Heart right ventricle (tissue), 16 donors: ENCODE measurements around the gene FBXL4. TPM values are rescaled to one million over a fixed set of nuclear protein-coding genes. Genes with fewer than 3 reads are reported as not detected.

Experiments
- ATAC-seq, 8 donors: fragments of 200-7000 bp; cut with Tn5 transposase; one replicate each; pipeline ENCODE4 v1.9.1; 2020; ENCODE audit warnings: mild to moderate bottlenecking in 8 of 8, moderate library complexity in 8 of 8, moderate number of reproducible peaks in 1 of 8
- DNase-seq, 2 donors: peaks; one replicate each; pipeline ENCODE4 v3.0.0-alpha.2; 2020
- H3K27ac ChIP-seq, 10 donors: fragments of 200-600 bp; sonication (generic) in 2 of 10; one replicate each; pipeline versions ENCODE4 v1.5.0 to v1.8.0; 2020 to 2022; ENCODE audit warnings: mild to moderate bottlenecking in 3 of 10
- H3K27me3 ChIP-seq, 7 donors: fragments of 200-600 bp; one replicate each; pipeline ENCODE4 v1.8.0; 2021 to 2022; ENCODE audit warnings: mild to moderate bottlenecking in 2 of 7
- H3K36me3 ChIP-seq, 9 donors: fragments of 200-600 bp; sonication (generic) in 1 of 9; one replicate each; pipeline versions ENCODE4 v1.5.0 to v1.8.0; 2020 to 2022; ENCODE audit warnings: mild to moderate bottlenecking in 2 of 9
- H3K4me1 ChIP-seq, 9 donors: fragments of 200-600 bp; sonication (generic) in 1 of 9; one replicate each; pipeline versions ENCODE4 v1.5.0 to v1.8.0; 2020 to 2022; ENCODE audit warnings: mild to moderate bottlenecking in 4 of 9
- H3K4me3 ChIP-seq, 10 donors: fragments of 200-600 bp; sonication (generic) in 2 of 10; one replicate each; pipeline versions ENCODE4 v1.5.0 to v1.8.0; 2020 to 2022; ENCODE audit warnings: mild to moderate bottlenecking in 7 of 10, moderate library complexity in 2 of 10
- H3K9me3 ChIP-seq, 11 donors: fragments of 200-600 bp in 10 of 11; sonication (generic) in 2 of 11; one replicate each; pipeline versions ENCODE4 v1.5.0 to v1.8.0; 2013 to 2022; ENCODE audit warnings: mild to moderate bottlenecking in 2 of 11, control low read depth in 1 of 11, moderate library complexity in 1 of 11
- WGBS, 2 donors: extraction: QIAGEN DNeasy Blood & Tissue Kit; methylation state at CpG; one replicate each; pipeline ENCODE4 v1.1.7; 2013; ENCODE audit warnings: inconsistent platforms in 1 of 2; 5-methylcytosine and 5-hydroxymethylcytosine counted together
- intact Hi-C, 10 donors: fragments of 100-400 bp; cut with DNase I; formaldehyde crosslinking; loops; one replicate each; pipeline versions ENCODE4 v1.11.1 to v1.14.2; 2022
- polyA plus RNA-seq, 2 donors: library from polyadenylated mRNA; stranded (reverse); fragments of 200-250 nt; gene quantifications; one replicate each; pipeline ENCODE4 v1.2.3, GENCODE V29; 2013
- total RNA-seq, 10 donors: library from RNA; stranded (reverse); fragmentation: NEBNext Ultra II Directional in 3 of 10; extraction: Animal tissue kit (Norgen Biotek cat#: 25700) in 3 of 10; gene quantifications; one replicate each; pipeline versions ENCODE4 v1.2.1 to v1.2.4, GENCODE V29; 2021 to 2023
- TF ChIP-seq, protein P1 (sequence below), 9 donors: fragments of 200-600 bp; sonication (generic) in 2 of 9; IDR thresholded peaks; one replicate each; pipeline versions ENCODE4 v1.5.0 to v1.8.0; 2021 to 2022; ENCODE audit warnings: antibody characterized with exemption in 9 of 9, mild to moderate bottlenecking in 5 of 9, moderate library complexity in 1 of 9
- donor health status: Arrhythmogenic right ventricular cardiomyopathy.
- donor health status: ischemic (EF 13 %, LVEDD 7.1; RV severe dilation, severe dysfunction).
- donor health status: healthy with polysubstance abuse.
- donor health status: DM: no; HTN: yes; CAD: no.
- donor health status: DM: no; HTN: no; CAD: no.
- donor health status: ischemic (EF 25% LVEDD 6.9; RV normal size, moderate dysfunction).
- donor health status: ischemic (EF 25% LVEDD 5.7; RV mildly dilated, moderate dysfunction).
- donor health status: healthy.
- donor health status: DM: yes; HTN: yes; CAD: no.
- donor health status: Ischemic cardiomyopathy.
- donor health status: ischemic (EF 35%, LVEDD 5.7; RV mildly dilated, moderate dysfunction).
- donor health status: nonischemic (EF 11% LVEDD 7.7; RV severe dilation, severe dysfunction).
- donor health status: DM: yes; HTN: yes; CAD: no.
- donor health status: PGD.
- donor health status: ischemic (EF 29% LVEDD 5.4; RV normal size, mild dysfunction).
- donor health status: nonischemic (EF 23%, LVEDD 6.1; RV moderate dilation, normal function).

The FBXL4 gene
- total and polyA plus RNA-seq, 12 donors, result 2.6 to 20.8 (median 17.0) TPM

GRCh38 chr6:98840996-98841513 is 106.7 kb downstream of the FBXL4 start:
- ATAC-seq, result no peak
- TF ChIP-seq, protein P1, sequence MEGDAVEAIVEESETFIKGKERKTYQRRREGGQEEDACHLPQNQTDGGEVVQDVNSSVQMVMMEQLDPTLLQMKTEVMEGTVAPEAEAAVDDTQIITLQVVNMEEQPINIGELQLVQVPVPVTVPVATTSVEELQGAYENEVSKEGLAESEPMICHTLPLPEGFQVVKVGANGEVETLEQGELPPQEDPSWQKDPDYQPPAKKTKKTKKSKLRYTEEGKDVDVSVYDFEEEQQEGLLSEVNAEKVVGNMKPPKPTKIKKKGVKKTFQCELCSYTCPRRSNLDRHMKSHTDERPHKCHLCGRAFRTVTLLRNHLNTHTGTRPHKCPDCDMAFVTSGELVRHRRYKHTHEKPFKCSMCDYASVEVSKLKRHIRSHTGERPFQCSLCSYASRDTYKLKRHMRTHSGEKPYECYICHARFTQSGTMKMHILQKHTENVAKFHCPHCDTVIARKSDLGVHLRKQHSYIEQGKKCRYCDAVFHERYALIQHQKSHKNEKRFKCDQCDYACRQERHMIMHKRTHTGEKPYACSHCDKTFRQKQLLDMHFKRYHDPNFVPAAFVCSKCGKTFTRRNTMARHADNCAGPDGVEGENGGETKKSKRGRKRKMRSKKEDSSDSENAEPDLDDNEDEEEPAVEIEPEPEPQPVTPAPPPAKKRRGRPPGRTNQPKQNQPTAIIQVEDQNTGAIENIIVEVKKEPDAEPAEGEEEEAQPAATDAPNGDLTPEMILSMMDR (IDR thresholded peaks at IDR 0.05), result no peak
- no peaks in the 10 kb centered on the region for H3K9me3 ChIP-seq
- H3K36me3 ChIP-seq, result no peaks in the 10 kb centered on the region
- no peak overlapping the region for H3K4me3 ChIP-seq
- H3K4me1 ChIP-seq, result peaks cover 4 to 31% (median 23%) of the 10 kb centered on the region in 9 donors
- no peak for DNase-seq
- intact Hi-C loops, result loop anchor here in 6 of 10 donors (5.0 to 10.0 kb wide), 4 partner anchors 284 to 1656 kb away; no protein-coding TSS in a partner anchor
- H3K27me3 ChIP-seq, result peaks cover 53 to 100% (median 100%) of the 10 kb centered on the region in 7 donors
- no peak overlapping the region for H3K27ac ChIP-seq

- Histone ChIP-seq H3K27me3 (peaks cover 59 to 100% (median 100%) of the 10 kb centered on the region in 7 donors), H3K9me3 (no peaks in the 10 kb centered on the region), H3K4me1 (peaks cover 4 to 33% (median 28%) of the 10 kb centered on the region in 9 donors), H3K36me3 (no peaks in the 10 kb centered on the region), H3K4me3 (no peak overlapping the region), H3K27ac (no peak overlapping the region)
- intact Hi-C loops, result loop anchor here in 6 of 10 donors (5.0 to 10.0 kb wide), 4 partner anchors 284 to 1656 kb away; no protein-coding TSS in a partner anchor
- ATAC-seq, result no peak
- DNase-seq, result no peak
- 39 to 49% methylated on average over 6 of the region's 6 CpGs for WGBS, 2 donors
- TF ChIP-seq, protein P1 (IDR thresholded peaks at IDR 0.05), result no peak
Observed at GRCh38 chr6:98840385-98840784, 107.4 kb downstream of the FBXL4 start.

DNA sequence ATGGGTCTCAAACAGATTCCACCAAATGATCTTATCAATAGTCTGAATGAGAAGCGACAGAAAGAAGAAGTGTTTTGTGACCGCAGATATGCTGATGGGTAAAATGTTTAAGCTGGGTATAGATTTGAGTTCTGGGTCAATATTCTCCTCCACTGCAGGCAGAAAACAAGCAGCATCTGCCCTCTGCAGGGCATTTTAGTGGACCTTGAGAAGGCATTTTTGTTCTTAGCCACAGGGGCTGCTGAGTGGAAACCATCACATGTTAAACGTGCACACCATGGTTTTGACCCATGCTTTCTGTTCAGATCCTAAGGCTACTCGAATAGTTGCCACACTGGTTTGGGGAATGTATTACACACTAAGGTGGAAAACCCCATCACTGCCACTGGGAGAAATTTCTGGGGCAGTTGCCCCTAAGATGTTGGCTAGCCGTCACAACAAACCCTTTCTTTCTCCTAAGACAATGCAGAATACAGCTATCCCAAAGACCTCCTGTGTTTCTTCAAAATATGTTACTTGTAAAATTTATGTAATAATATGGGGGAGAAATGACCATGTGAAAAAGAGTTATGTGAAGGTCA is 107.9 kb downstream of the FBXL4 start:
- Histone ChIP-seq H3K27me3 (peaks cover 55 to 100% (median 99%) of the 10 kb centered on the region in 7 donors), H3K36me3 (no peaks in the 10 kb centered on the region)
- intact Hi-C loops, result loop anchor here in 6 of 10 donors (5.0 to 10.0 kb wide), 4 partner anchors 285 to 1655 kb away; no protein-coding TSS in a partner anchor

DNA sequence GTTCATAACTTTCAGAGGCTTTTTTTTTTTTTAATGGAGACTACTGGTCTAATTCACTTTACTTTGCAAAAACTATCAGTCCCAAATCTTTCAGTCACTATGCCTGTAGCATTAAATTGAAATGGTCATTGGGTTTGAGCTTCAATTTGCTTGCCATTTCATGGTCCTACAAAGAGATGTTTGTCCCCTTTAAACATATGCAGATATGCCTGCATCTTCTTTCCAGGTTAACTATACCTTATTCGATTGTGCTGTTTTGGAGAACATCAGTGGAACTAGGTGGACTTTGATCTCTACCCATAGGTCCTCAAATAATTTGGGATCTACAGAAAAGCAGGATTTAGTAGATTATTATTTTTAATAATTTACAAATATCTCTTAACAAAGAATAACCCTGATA is 108.8 kb downstream of the FBXL4 start:
- H3K9me3 ChIP-seq, result no peaks in the 10 kb centered on the region
- intact Hi-C loops, result no loop called here
- H3K4me3 ChIP-seq, result no peak overlapping the region
- peaks cover 47 to 100% (median 99%) of the 10 kb centered on the region in 7 donors for H3K27me3 ChIP-seq
- peaks cover 0 to 31% (median 24%) of the 10 kb centered on the region in 9 donors for H3K4me1 ChIP-seq
- DNase-seq, result no peak
- no peak for ATAC-seq
- no peaks in the 10 kb centered on the region for H3K36me3 ChIP-seq
- no peak overlapping the region for H3K27ac ChIP-seq
- TF ChIP-seq, protein P1 (IDR thresholded peaks at IDR 0.05), result no peak
- WGBS, 2 donors, result 23 to 26% methylated on average over 1 of the region's 1 CpG

More for the DNA sequence above, 107.9 kb downstream of the FBXL4 start:
- ATAC-seq, result no peak
- DNase-seq, result no peak
- 22 to 28% methylated on average over 5 of the region's 5 CpGs for WGBS, 2 donors
- Histone ChIP-seq H3K27ac (no peak overlapping the region), H3K4me3 (no peak overlapping the region), H3K4me1 (peaks cover under 1 to 32% (median 26%) of the 10 kb centered on the region in 9 donors), H3K9me3 (no peaks in the 10 kb centered on the region)
- TF ChIP-seq, protein P1 (IDR thresholded peaks at IDR 0.05), result no peak
